ENCODE results near the gene CFAP65. TPM values are rescaled to one million over a fixed set of nuclear protein-coding genes. Genes with fewer than 3 reads are reported as not detected.

Gene CFAP65
- total RNA-seq (not detected), polyA plus RNA-seq (not detected)

- no peak for DNase-seq (ENCODE audit: extremely low spot score)
Measured at GRCh38 chr2:219041252-219041651, at the start of gene CFAP65. Gene CFAP65, minus strand, starts transcription at chr2:219041516. Its CDS starts 2,468 bp downstream, at chr2:219039048.

GRCh38 chr2:219090436-219091299 is 49.4 kb upstream of the CFAP65 start:
- no peaks in the 10 kb centered on the region for H3K4me1 ChIP-seq (ENCODE audit: insufficient read depth)
- whole genome bisulfite sequencing, result 82% methylated on average over 4 of the region's 4 CpGs
- H3K27ac ChIP-seq (ENCODE audit: low read depth), result no peak overlapping the region
- H3K4me3 ChIP-seq (ENCODE audit: low read depth, low read length), result no peak overlapping the region
- no peak for DNase-seq (ENCODE audit: extremely low spot score)
- H3K36me3 ChIP-seq (ENCODE audit: insufficient read depth), result no peaks in the 10 kb centered on the region

More at GRCh38 chr2:219041252-219041651, at the start of gene CFAP65:
- WGBS, result 1% methylated on average over 21 of the region's 21 CpGs
- H3K4me3 ChIP-seq (ENCODE audit: low read depth, low read length), result no peak within 1 kb of the TSS
- H3K36me3 ChIP-seq (ENCODE audit: insufficient read depth), result no peaks in the 10 kb centered on the region
- no peaks in the 10 kb centered on the region for H3K4me1 ChIP-seq (ENCODE audit: insufficient read depth)
- H3K27ac ChIP-seq (ENCODE audit: low read depth), result no peak within 1 kb of the TSS

DNA sequence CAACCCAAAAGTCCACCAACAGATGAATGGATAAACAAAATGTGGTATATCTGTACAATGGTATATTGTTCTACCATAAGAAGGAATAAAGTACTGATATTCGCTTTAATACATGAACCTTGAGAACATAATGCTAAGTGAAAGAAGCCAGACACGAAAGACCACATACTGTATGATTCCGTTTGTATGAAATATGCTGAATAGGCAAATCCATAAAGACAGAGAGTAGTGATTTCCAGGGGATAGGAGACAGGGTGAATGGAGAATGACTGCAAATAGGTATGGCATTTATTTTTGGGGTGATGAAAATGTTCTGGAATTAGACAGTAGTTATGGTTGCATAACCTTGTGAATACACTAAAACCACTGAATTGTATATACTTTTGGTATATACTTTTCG is 48.0 kb upstream of the CFAP65 start:
- Histone ChIP-seq H3K4me1 (ENCODE audit: insufficient read depth) (no peaks in the 10 kb centered on the region), H3K27ac (ENCODE audit: low read depth) (no peak overlapping the region), H3K4me3 (ENCODE audit: low read depth, low read length) (no peak overlapping the region), H3K36me3 (ENCODE audit: insufficient read depth) (no peaks in the 10 kb centered on the region)
- no peak for DNase-seq (ENCODE audit: extremely low spot score)
- 96% methylated on average over 4 of the region's 4 CpGs for WGBS

DNA sequence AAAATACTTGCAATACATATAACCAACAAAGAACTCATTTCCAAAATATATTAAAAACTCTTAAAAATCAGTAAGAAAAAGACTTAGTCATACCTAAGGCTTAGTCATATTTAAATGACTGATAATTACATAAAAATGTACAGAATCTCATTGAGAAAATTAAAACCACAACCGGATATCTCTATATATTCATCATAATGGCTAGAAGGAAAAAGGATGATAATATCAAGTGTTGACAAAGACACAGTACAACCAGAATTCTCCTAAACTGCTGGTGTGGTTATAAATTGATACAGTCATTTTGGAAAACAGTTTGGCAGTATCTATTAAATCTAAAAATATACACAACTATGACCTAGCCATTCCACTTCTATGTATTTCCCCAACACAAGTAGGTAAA is 46.5 kb upstream of the CFAP65 start:
- DNase-seq (ENCODE audit: extremely low spot score), result no peak
- Histone ChIP-seq H3K4me1 (ENCODE audit: insufficient read depth) (no peaks in the 10 kb centered on the region), H3K27ac (ENCODE audit: low read depth) (no peak overlapping the region), H3K36me3 (ENCODE audit: insufficient read depth) (no peaks in the 10 kb centered on the region), H3K4me3 (ENCODE audit: low read depth, low read length) (no peak overlapping the region)
- WGBS, result 97% methylated on average over 1 of the region's 1 CpG

DNA sequence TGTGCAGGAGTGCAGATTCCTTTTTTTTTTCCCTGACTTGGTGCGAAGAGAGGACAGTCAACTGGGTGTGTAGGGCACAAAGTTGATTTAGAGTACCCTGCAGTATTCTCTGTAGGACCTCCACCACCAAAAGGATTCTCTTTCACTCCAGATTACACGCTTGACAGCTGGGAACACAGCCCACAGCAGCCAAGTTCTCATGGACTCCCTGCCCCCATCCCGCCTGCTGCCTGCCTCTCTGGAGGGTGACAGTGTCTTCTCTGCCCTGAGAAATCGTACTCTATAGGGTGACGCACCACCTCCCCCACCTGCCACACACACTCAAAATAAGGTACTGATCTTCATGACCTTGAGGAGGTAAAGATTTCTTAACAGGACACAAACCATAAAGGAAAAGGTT is 46.0 kb upstream of the CFAP65 start:
- 81% methylated on average over 5 of the region's 5 CpGs for WGBS
- no peaks in the 10 kb centered on the region for H3K4me1 ChIP-seq (ENCODE audit: insufficient read depth)
- DNase-seq (ENCODE audit: extremely low spot score), result no peak
- no peaks in the 10 kb centered on the region for H3K36me3 ChIP-seq (ENCODE audit: insufficient read depth)
- H3K4me3 ChIP-seq (ENCODE audit: low read depth, low read length), result no peak overlapping the region
- no peak overlapping the region for H3K27ac ChIP-seq (ENCODE audit: low read depth)

DNA sequence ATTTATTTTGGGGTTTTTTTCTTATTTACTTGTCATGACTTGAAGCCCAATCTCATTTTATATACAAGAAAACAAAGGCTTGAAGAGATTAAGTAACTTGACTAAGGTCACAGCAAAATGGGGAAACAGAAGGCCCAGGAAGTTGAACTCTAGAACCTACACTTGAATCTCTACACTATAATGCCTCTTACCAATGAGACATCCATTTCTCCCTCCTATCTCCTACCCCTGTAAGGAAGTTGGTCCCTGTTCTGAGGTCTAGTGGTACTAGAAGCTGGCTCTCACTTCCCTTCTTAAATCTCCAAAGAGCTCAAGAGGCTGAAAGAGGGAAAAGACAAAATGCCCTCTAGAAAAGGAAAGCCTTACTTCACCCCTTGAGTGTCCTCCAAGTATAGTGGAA is 44.9 kb upstream of the CFAP65 start:
- no peaks in the 10 kb centered on the region for H3K36me3 ChIP-seq (ENCODE audit: insufficient read depth)
- DNase-seq (ENCODE audit: extremely low spot score), result no peak
- no peaks in the 10 kb centered on the region for H3K4me1 ChIP-seq (ENCODE audit: insufficient read depth)
- H3K4me3 ChIP-seq (ENCODE audit: low read depth, low read length), result no peak overlapping the region
- H3K27ac ChIP-seq (ENCODE audit: low read depth), result no peak overlapping the region

DNA sequence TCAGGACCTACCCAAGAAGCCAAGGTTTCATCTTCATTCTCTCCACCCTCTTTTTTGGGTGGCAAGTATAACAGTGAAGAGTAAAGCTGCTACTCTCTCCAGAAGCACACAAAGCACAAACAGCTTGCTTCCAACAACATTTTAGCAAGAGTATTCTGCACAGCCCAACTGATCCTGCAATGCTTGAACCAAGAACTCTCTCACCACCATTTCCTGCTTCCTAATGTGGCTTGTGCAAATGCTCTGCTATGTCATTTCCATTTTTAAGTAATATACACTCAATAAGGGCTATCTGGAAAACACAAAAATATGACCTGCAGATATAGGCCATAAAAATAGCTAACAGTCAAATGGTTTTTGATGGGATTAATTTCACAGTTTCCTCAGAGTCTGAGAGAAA is 43.5 kb upstream of the CFAP65 start:
- H3K27ac ChIP-seq (ENCODE audit: low read depth), result no peak overlapping the region
- no peak overlapping the region for H3K4me3 ChIP-seq (ENCODE audit: low read depth, low read length)
- no peaks in the 10 kb centered on the region for H3K4me1 ChIP-seq (ENCODE audit: insufficient read depth)
- DNase-seq (ENCODE audit: extremely low spot score), result no peak
- H3K36me3 ChIP-seq (ENCODE audit: insufficient read depth), result no peaks in the 10 kb centered on the region

- no peak for DNase-seq (ENCODE audit: extremely low spot score)
- H3K4me1 ChIP-seq (ENCODE audit: insufficient read depth), result no peaks in the 10 kb centered on the region
- 59% methylated on average over 5 of the region's 5 CpGs for WGBS
- H3K27ac ChIP-seq (ENCODE audit: low read depth), result no peak overlapping the region
- no peak overlapping the region for H3K4me3 ChIP-seq (ENCODE audit: low read depth, low read length)
- H3K36me3 ChIP-seq (ENCODE audit: insufficient read depth), result no peaks in the 10 kb centered on the region
Measured at GRCh38 chr2:219082332-219082958, 41.1 kb upstream of the CFAP65 start.

- no peak overlapping the region for H3K27ac ChIP-seq (ENCODE audit: low read depth)
Measured at GRCh38 chr2:219081701-219082331, 40.5 kb upstream of the CFAP65 start.

GRCh38 chr2:219081096-219081495 is 39.8 kb upstream of the CFAP65 start:
- no peak overlapping the region for H3K4me3 ChIP-seq (ENCODE audit: low read depth, low read length)
- no peaks in the 10 kb centered on the region for H3K4me1 ChIP-seq (ENCODE audit: insufficient read depth)
- no peaks in the 10 kb centered on the region for H3K36me3 ChIP-seq (ENCODE audit: insufficient read depth)
- DNase-seq (ENCODE audit: extremely low spot score), result no peak
- H3K27ac ChIP-seq (ENCODE audit: low read depth), result no peak overlapping the region
- 80% methylated on average over 7 of the region's 7 CpGs for WGBS

More at GRCh38 chr2:219081701-219082331, 40.5 kb upstream of the CFAP65 start:
- H3K36me3 ChIP-seq (ENCODE audit: insufficient read depth), result no peaks in the 10 kb centered on the region
- DNase-seq (ENCODE audit: extremely low spot score), result no peak
- H3K4me1 ChIP-seq (ENCODE audit: insufficient read depth), result no peaks in the 10 kb centered on the region
- no peak overlapping the region for H3K4me3 ChIP-seq (ENCODE audit: low read depth, low read length)

- 86% methylated on average over 2 of the region's 2 CpGs for WGBS
- H3K36me3 ChIP-seq (ENCODE audit: insufficient read depth), result no peaks in the 10 kb centered on the region
- no peaks in the 10 kb centered on the region for H3K4me1 ChIP-seq (ENCODE audit: insufficient read depth)
- H3K4me3 ChIP-seq (ENCODE audit: low read depth, low read length), result no peak overlapping the region
- no peak for DNase-seq (ENCODE audit: extremely low spot score)
- H3K27ac ChIP-seq (ENCODE audit: low read depth), result no peak overlapping the region
Measured at GRCh38 chr2:219079417-219079816, 38.1 kb upstream of the CFAP65 start.

DNA sequence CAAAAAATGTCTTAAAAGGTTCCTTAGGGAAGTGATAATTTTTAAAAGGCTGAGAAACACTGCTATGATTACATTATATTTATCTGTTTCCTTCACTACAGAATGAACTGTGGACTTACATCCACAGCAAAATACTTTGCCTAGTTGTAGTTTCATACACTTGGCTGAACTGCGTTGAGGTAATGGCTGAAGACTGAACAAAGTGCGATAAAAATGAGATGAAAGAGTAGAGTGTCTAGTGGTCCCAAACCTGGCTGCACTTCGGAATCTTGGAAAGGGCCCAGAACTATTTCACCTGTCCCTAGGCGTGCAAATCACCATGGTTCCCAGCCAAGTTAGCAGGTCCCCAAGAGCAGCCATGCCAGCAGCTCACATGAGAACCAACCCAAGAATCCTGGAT is 37.6 kb upstream of the CFAP65 start:
- Histone ChIP-seq H3K27ac (ENCODE audit: low read depth) (no peak overlapping the region), H3K36me3 (ENCODE audit: insufficient read depth) (no peaks in the 10 kb centered on the region), H3K4me1 (ENCODE audit: insufficient read depth) (no peaks in the 10 kb centered on the region), H3K4me3 (ENCODE audit: low read depth, low read length) (no peak overlapping the region)
- WGBS, result 97% methylated on average over 4 of the region's 4 CpGs
- no peak for DNase-seq (ENCODE audit: extremely low spot score)

- Histone ChIP-seq H3K27ac (ENCODE audit: low read depth) (no peak overlapping the region), H3K36me3 (ENCODE audit: insufficient read depth) (no peaks in the 10 kb centered on the region), H3K4me1 (ENCODE audit: insufficient read depth) (no peaks in the 10 kb centered on the region), H3K4me3 (ENCODE audit: low read depth, low read length) (no peak overlapping the region)
- WGBS, result 87% methylated on average over 3 of the region's 3 CpGs
- DNase-seq (ENCODE audit: extremely low spot score), result no peak
Measured at GRCh38 chr2:219078126-219078525, 36.8 kb upstream of the CFAP65 start.

- 97% methylated on average over 3 of the region's 3 CpGs for WGBS
- H3K36me3 ChIP-seq (ENCODE audit: insufficient read depth), result no peaks in the 10 kb centered on the region
- H3K27ac ChIP-seq (ENCODE audit: low read depth), result no peak overlapping the region
- no peak overlapping the region for H3K4me3 ChIP-seq (ENCODE audit: low read depth, low read length)
- H3K4me1 ChIP-seq (ENCODE audit: insufficient read depth), result no peaks in the 10 kb centered on the region
- no peak for DNase-seq (ENCODE audit: extremely low spot score)
Measured at GRCh38 chr2:219076253-219076652, 34.9 kb upstream of the CFAP65 start.
